Fibroblast of skin of back (primary cell): Measurements from ENCODE around the gene FOXA1.
A peak's percentile ranks its signal among the peaks of the same experiment; 100 is the strongest.
"Not testable (repeated sequence)": the region's sequence is repeated elsewhere in the genome, so short reads cannot be mapped to it uniquely, and the experiment has no call there.

Experiments used
- DNase-seq: peaks from one replicate; pipeline ENCODE4 v3.0.0-alpha.2; 2013

Gene FOXA1

DNA sequence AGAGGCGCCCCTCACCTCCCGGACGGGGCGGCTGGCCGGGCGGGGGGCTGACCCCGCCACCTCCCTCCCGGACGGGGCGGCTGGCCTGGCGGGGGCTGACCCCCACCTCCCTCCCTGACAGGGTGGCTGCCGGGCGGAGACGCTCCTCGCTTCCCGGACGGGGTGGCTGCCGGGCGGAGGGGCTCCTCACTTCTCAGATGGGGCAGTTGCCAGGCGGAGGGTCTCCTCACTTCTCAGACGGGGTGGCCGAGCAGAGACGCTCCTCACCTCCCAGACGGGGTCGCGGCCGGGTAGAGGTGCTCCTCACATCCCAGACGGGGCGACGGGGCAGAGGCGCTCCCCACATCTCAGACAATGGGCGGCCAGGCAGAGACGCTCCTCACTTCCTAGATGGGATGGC, 39.5 kb downstream of the FOXA1 start:
- not testable (repeated sequence) for DNase-seq

DNA sequence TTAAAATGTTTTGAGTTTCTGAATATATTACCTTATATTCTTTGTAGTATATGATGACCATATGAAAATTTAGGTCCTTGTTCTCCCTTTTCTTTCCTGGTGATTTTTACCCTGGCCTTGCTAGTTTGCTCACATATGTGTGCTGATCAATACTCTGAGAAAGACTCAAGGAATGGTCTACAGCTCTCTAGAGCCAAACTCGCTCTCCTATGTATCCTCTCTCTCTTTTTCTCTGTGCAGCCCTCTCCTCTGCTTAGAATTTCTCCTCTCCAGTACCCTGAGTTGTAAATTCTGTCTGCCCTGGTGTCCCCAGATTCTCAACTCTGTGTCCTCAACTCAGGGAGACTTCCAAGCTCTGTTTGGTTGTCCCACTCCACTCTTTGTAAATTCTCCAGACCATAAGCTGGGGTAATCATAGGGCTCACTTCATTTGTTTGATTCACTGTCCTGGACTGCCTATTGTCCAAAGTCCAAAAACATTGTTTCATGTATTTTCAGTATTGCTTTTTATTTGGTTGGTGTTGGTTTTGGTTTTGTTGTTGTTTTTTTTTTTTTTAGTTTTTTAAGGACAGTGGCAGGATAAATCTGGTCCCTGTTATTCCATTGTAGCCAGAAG, 41.0 kb downstream of the FOXA1 start:
- no peak for DNase-seq

DNA sequence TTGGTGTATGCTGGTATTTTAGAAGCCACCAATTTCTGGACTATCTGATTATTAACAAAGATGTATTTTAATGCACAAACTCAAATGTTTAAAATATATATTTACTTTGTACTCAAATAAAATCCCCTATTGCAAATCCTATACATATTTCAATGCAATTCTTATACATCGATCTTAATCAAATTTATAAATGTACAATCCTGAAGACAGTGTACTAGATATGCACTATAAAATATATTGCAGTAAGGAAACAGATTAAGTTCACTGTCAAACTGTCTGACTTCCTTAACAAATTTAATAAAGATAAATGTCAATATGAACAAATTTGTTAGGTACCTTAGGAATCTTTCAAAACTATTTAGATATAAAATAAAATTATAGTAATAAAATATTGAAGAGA, 43.9 kb downstream of the FOXA1 start:
- no peak for DNase-seq

DNA sequence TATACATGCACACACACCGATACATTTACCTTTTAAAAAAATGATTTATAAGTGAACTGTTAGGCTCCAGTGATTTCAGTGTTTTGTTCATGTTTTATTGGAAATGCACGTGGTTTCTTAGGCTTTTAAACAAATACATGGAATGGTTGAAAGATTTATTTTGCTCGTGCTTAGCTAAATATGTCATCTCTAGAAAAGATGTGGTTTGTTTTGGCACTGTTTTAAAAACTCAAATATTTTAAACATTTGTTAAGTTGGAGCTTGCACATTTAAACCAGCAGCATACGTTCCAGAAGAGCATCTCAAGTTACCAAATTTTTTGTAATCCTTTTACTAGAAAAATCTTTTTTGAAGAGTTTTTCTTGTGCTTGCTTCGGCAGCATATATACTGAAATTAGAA, 44.5 kb downstream of the FOXA1 start:
- peak; percentile 80 for DNase-seq

DNA sequence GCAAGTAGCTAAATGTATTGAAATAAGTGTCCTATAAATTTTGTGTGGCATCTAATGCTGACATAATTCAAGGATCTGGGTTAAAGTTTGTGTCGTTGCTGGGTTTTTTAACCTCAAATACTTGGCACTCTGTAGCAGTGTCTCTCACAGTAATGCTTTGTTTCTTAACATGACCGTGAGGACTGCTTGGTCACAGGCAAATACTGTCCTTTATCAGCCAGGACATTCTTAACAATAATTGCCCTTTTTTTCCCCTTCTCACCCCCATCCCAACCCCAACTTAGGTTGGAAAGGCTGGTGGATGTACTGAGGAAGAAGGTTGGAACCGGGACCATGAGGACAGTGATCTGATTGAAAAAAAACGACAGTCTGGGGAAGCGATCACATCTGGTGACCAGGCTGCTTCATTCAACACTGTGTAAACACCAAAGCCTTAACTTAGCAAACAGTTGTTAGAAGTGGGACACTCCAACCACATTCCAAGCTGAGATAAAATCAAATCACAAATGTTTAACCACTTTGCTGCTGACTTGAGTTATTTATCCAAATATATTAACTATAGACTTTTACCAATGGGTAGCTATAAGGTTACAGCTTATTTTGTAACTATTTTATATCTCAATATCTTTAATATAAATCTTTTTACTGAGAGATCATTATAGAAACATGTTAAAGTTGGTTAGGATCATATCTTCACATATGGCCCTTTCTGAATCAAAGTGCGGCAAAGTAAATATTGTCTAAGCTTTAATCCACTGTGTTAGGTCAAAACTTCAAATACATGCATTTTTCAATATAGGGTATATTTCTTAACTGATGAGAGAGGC, 48.2 kb downstream of the FOXA1 start:
- peak; percentile 36 for DNase-seq

DNA sequence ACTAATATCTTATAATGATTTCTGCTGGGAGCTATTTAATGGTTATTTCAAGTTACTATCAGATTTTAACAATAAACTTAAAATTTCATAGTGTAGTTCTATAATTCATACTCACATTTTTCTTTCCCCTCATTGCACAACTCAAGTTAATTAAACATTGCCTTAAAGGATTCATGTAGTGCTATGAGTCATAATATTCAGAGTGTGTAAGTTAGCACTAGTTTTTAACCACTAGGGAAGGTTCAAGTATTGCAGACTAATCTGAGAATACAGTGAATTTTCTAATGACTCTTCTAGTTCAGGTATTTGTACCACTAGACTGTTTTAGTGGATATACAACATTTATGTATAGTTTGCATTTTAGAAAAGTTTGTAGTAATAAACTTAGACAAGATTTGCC, 49.9 kb downstream of the FOXA1 start:
- peak; percentile 2 for DNase-seq

DNA sequence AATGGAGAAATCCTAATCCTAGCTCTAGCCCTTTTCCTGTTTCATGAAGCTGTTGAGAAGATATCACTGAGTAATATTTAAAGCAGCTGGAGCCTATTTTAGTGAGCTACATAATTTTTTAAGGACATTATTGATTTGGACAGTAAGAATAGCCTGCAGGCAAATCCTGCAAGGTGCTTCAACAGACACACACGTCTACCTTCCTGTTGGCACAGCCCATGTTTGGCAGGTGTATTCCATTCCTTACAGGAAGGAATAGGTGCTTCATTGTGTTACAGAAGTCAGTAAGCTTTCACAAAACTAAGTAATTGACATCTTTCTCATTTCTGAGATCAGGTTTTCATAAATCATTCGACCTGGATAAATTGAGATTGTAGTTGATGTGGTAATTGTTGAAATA, 50.6 kb downstream of the FOXA1 start:
- no peak for DNase-seq

DNA sequence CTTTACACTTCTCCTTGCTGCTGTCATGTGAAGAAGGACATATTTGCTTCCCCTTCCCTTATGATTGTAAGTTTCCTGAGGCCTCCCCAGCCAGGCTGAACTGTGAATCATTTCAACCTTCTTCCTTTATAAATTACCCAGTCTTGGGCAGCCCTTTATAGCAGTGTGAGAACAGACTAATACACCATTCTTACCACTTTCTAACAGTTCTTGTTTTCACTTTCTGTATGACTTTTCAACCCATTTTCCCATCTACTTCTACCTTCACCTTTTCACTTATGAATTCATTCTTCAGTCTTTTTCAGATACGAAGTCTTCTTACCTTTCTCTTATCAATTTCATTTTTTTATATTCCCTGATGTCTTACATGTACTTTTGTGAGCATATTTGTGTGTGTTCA, 55.1 kb downstream of the FOXA1 start:
- DNase-seq, result no peak
